Activated T-cell treated with anti-CD3 and anti-CD28 coated beads for 48 hours (primary cell): ENCODE data around the gene TTC9C.
"Not testable (repeated sequence)": the region's sequence is repeated elsewhere in the genome, so short reads cannot be mapped to it uniquely, and the experiment has no call there.

Source experiments
- DNase-seq: peaks from one replicate; pipeline ENCODE4 v3.0.0-alpha.2; 2020; ENCODE audit warnings: low read depth

TTC9C gene

DNA sequence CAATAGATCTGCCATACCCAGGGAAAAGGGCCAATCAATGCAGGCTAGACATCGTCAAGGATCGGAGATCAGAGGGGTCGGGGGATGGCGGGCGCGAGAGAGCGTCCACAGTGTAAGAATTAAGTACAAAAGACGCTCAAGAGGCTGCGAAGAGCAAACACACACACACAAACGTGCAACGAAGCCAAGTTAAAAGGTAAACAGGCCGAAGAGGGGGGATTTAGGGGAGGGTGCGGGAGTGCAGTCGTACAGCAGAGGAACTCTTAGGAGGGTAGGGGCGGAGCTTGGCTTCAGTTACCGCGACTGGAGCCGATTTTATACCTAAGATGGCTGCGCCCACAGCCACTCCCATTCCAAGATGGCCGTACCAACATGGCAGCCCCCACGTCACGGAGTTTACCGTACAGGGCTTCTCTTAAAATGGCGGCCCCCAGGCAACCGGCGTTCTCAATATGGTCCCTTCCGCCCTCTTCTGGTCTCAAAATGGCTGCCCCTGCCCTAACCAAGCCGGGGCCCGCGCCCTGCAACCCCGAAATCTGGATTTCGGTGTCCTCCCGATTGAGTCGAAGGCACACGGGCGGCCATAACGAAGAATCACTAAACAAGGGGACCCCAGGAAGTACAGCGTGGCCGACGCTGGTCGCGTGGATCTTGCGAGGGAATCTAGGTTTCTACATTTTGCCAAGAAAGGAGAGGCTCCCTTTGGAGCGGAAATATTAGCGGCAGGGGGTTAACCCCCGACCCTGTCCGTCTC, 18.9 kb upstream of the TTC9C start:
- peak; percentile 89 for DNase-seq

DNA sequence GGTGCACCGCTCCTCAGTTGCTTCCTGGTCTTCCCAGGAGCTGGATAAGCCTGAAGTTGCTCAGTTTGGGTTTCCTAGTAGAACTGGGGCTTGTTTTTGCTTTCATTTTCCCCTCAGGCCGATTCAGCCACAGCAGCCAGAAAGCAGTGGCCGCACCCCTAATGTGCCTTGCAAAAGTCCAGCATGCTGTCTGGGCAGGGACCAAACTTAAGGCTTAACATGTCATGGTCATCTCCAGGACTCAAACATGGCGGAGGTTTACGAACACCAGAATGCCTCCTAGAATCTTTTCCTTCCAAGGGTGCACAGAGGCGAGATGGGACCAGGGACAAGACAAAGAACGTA, 18.3 kb upstream of the TTC9C start:
- DNase-seq: peak; percentile 18

DNA sequence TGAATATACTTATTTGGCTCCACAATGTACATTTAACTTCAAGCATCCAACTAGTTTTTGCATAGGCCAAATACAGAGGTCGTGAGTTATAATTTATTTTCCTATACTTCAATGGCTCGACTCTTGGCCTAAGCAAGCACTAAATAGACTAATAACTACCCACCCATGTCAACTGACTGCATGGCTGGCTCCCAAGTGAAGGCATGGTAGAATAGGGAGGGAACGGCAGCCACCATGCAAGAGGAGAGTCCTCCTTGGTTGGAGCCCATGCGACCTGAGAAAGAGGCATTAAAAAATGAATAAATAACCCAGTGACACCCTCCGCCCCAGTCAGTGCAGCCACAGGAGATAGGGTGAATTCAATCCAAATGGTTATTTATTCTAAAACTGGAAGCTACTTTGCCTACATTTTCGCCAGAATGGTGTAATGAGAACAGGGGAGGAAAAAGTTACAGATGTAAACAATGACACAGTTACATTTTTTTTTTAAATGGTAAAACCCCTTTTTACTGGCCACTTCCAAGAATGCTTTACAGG, 15.9 kb upstream of the TTC9C start:
- no peak for DNase-seq

GRCh38 chr11:62712861-62713260, 15.4 kb upstream of the TTC9C start:
- DNase-seq: no peak

GRCh38 chr11:62713343-62713742, 14.9 kb upstream of the TTC9C start:
- no peak for DNase-seq

DNA sequence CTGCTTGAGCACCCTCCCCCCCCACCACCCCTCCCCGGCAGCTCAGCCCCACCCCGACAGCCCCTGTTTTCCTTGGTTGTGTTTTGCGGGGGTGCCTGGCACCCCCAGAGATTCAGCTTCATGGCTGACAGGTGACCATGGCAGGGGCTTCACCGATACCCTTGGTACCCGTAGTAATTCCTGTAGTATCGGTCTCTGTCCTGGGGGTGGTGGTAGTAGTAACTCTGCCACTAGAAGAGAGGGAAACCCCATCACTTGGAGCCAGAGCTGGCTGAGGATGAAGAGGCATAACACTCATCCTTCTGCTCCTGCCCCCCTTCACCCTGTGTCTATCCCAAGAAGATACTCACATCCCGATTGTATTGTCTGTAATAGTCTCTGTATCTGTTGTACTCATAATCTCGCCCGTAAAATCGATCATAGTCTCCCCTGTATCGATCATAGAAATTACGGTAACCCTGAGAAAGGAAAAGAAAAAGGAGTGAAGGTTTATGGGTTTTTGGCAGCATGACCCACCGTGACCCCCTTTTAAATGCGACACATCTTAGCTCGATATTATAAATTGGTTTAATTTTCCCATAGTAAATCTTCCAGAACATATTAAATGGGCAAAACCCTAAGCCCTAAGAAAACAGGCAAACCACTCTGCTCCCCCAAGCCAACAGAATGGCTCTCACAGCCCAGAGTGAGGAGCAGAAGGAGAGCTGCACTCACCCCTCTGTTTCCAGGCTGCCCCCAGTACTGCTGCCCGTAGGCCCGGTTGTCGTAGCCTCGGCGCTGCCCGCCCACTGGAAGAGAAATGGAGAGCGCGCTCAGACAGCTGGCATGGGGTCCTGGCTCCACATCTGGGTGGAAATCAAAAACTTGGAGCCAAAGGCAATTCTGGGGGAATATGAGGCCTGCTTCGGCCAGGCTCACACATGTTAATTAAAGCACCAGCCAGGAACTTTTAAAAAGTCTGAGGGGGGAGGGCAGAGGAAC, 12.8 kb upstream of the TTC9C start:
- DNase-seq: no peak

DNA sequence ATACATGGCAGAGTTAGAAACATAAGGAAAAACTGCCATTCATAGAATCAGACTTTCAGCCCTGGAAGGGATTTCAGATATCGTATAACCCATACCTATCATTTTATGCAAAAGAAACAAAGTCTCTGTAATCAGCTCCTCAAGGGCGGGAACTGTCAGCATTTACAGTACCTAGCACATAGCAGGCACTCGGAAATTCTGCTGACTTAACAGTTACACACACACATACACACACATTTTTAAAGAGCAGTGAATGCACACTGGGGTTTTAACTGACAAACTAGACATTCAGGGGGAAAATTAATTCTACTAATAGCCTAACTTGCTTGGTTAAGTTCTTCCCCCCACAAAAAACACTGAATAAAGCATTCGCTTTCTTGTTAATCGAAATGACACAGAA, 12.1 kb upstream of the TTC9C start:
- no peak for DNase-seq

- DNase-seq: no peak
These were observed 11.5 kb upstream of the TTC9C start for GRCh38 chr11:62716816-62717215.

DNA sequence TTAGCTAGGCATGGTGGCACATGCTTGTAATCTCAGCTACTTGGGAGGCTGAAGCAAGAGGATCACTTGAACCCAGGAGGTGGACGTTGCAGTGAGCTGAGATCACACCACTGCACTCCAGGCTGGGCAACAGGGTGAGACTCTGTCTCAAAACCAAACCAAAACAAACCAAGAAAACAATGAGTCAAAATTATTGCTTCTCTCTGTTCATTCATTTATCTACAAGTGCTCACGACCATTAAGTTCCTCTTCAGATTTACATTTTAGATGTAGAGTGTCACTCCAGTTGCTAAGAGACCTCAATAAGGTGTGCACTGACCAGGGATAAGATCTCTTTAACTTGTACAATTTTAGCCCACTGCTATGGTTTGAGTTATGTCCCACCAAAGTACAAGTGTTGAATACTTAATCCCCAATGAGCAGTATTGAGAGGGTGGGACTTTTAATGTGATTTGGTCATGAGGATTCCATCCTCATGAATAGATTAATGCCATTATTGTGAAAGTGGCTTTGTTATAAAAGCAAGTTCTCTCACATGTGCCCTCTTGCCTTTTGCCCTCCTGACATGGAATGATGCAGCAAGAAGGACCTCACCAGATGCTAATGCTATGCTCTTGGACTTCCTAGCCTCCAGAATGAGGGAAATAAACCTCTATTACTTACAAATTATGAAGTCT, 8.8 kb upstream of the TTC9C start:
- DNase-seq: no peak

- no peak for DNase-seq
These were observed 6.3 kb upstream of the TTC9C start for GRCh38 chr11:62721994-62722393.

DNA sequence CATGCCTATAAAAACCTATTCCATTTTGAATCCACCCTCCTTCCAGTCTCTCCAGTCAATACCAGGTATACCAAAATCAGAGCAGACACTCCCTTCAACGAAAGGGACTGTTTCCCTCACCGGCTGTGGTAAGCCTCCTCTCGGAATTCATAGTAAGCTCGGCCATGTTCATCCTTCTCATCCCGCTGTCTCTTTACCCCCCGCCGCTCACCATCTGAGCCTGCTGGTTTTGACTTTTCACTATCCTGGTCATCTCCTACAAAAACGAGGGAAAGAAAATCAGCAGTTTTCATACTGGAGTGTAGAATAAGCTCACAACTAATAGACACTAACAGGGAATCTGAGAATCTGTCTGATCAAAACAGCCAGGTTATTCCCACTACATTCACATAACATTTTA, 4.1 kb upstream of the TTC9C start:
- DNase-seq: no peak

GRCh38 chr11:62725646-62726045, 2.6 kb upstream of the TTC9C start:
- no peak for DNase-seq

DNA sequence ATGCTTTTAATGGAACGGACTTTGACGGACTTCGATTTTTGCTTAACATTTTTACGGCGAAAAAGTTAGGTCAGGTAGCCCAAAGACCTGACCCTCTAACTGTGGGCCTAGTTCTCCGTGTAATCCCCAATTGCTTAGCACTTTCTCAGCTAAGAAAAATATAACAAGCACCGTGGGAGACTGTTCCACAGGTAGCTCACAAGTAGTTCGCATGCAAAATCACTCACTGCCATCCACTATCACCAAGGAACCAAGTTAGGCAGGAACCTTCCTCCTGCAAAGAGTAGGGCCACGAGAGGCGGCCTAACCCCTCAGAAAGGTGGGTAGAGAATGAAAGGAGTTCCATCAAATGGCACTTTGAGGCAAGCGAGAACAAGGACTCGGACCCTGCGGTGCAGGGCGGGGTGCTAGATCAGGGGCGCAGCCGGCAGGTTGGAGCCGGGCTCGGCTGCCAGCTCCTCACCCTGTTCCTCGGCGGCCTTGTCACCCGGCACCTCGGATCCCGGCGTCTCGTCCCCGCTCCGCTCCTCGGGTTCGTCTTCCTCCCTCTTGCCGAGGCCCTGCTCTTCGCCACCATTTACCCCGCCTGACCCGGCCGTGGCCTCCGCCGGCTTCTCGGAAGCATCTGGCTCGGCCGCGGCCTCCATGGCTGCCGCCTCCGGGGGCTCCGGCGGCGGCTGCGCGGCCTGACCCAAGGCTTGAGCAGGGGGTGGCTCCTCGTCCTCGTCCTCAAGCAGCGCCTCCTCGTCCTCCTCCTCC, 2.0 kb upstream of the TTC9C start:
- DNase-seq: peak; percentile 12

DNA sequence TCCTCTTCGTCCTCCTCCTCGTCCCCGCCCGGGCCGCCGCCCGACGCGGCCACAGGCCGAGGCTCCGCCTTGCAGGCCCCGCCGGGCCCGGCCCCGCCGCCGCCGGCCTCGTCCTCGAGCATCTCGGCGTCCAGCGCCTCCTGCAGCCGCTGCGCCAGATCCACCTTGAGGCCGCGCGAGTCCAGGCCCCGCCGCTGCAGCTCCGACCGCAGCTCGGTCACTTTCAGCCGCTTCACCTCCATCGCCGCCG, 1.4 kb upstream of the TTC9C start:
- no peak for DNase-seq

GRCh38 chr11:62727165-62727871, 968 bp upstream of the TTC9C start, which contains the start of gene HNRNPUL2:
HNRNPUL2 (minus strand) TSS chr11:62727457; CDS start chr11:62727156, 301 bp downstream.
- DNase-seq: peak; percentile 99

DNA sequence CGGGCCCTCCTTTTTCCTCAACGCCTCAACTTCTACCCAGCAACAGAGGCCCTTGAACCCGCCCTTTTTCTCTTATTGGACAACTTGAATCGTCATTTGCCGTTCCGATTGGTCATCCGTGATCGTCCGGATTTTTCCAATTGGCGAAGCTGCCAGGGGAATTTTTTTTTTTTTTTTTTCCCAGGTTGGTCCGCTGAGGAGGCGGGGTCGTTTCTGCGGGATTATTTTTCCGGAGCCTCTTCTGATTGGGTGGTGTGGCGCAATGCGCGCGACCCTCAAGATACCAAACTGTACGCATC, 465 bp upstream of the TTC9C start:
- peak; percentile 74 for DNase-seq

DNA sequence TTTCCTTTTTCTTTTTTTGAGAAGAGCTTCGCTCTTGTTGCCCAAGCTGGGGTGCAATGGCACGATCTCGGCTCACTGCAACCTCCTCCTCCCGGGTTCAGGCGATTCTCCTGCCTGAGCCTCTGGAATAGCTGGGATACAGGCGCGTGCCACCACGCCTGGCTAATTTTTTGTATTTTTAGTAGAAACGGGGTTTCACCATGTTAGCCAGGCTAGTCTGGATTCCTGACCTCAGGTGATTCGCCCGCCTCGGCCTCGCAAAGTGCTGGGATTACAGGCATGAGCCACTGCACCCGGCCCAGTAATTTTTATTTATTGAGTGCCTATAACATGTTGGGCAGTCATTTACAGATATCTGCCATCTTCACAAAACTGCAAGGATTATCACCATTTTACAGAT, 1.8 kb downstream of the TTC9C start:
- not testable (repeated sequence) for DNase-seq

- no peak for DNase-seq
These were observed 4.5 kb downstream of the TTC9C start for GRCh38 chr11:62732830-62733229.

DNA sequence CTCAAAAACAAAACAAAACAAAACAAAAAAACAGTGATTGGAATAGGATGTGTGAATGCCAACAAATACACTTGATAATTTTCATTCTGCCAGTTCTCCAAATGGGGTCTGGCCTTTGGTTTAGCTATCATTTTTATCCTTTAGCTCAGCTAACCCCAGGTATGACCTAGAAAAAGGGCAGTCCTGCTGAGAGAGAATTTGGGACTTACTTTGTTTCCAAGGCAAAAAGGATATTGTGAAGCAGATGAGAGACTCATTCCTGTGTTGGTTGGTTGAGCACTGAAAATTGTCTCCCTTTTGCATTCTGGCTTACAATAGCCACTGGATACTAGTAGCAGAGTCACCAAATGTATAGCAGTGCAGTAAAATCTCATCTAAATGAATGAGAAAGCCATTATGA, 8.9 kb downstream of the TTC9C start:
- DNase-seq: no peak

GRCh38 chr11:62747475-62748160, 19.3 kb downstream of the TTC9C start:
- DNase-seq: no peak

DNA sequence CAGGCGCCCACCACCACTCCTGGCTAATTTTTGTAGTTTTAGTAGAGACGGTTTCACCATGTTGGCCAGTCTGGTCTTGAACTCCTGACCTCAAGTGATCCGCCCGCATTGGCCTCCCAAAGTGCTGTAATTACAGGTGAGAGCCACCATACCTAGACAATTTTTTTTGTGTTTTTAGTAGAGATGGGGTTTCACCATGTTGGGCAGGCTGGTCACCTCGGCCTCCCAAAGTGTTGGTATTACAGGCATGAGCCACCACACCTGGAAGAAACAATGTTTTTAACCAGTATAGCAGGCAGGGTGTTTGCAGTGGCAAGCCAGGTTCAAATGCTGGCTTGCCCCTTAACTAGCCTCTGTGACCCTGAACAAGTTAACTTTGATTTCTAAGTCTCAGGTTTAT, 21.6 kb downstream of the TTC9C start:
- DNase-seq: not testable (repeated sequence)
